ENCODE results near the gene CHD6.

DNA sequence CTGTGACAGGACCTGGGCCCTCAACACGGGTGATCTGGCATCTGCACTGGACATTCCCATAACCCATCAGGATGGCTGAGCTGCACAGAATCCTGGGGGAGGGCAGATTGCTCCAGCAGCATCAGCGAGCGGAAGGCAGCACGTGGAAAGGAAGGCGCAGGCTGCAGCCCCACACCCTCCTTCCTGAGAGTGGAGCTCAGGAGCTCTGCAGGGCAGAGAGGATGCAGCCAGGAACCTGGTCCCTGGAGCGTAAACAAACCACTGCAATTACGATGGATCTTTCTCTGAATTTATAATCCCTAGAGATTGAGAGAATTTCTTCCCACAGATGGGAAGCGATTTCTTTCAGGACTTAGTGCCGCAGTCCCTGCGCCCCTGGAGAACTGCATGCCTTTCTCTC is 211.8 kb downstream of the CHD6 start:
- TF ChIP-seq, protein P1, sequence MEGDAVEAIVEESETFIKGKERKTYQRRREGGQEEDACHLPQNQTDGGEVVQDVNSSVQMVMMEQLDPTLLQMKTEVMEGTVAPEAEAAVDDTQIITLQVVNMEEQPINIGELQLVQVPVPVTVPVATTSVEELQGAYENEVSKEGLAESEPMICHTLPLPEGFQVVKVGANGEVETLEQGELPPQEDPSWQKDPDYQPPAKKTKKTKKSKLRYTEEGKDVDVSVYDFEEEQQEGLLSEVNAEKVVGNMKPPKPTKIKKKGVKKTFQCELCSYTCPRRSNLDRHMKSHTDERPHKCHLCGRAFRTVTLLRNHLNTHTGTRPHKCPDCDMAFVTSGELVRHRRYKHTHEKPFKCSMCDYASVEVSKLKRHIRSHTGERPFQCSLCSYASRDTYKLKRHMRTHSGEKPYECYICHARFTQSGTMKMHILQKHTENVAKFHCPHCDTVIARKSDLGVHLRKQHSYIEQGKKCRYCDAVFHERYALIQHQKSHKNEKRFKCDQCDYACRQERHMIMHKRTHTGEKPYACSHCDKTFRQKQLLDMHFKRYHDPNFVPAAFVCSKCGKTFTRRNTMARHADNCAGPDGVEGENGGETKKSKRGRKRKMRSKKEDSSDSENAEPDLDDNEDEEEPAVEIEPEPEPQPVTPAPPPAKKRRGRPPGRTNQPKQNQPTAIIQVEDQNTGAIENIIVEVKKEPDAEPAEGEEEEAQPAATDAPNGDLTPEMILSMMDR (IDR thresholded peaks at IDR 0.05), result no peak
- no peak for TF ChIP-seq POLR2AphosphoS5 (IDR thresholded peaks at IDR 0.05)
- no peak for TF ChIP-seq POLR2A (IDR thresholded peaks at IDR 0.05)
- TF ChIP-seq EP300 (IDR thresholded peaks at IDR 0.05), result no peak
